A549 (cell line): ENCODE measurements around the gene TCFL5. TPM values are rescaled to one million over a fixed set of nuclear protein-coding genes. Genes with fewer than 3 reads are reported as not detected.

Experiments used
- ATAC-seq, 2 experiments: fragments of 200-7000 bp in 1 of 2; fragments of >200 bp in 1 of 2; cut with Nextera tagmentation in 1 of 2; cut with Tn5 transposase in 1 of 2; 3 replicates each; pipeline versions ENCODE4 v1.8.0 to v1.9.1; 2018 to 2020; ENCODE audit warnings: mild to moderate bottlenecking in 1 of 2, moderate library complexity in 1 of 2
- CTCF ChIA-PET: fragments of 300-600 bp; sonication (Branson Sonifier 250); formaldehyde crosslinking; extraction: SDS; loops from one replicate; lab custom pipeline; 2021; ENCODE audit warnings: antibody characterized with exemption, inconsistent platforms; lab: Yijun Ruan, JAX
- POLR2A ChIA-PET: fragments of 350-600 bp; formaldehyde crosslinking; extraction: SDS; loops from one replicate; lab custom pipeline; 2021; ENCODE audit warnings: antibody characterized with exemption, inconsistent platforms; lab: Yijun Ruan, JAX
- DNase-seq, 2 experiments: peaks; one replicate each; pipeline versions ENCODE4 v3.0.0 to v3.0.0-alpha.2; 2011 to 2016; ENCODE audit warnings: low read depth in 1 of 2, low spot score in 1 of 2
- FAIRE-seq: peaks from 2 replicates; lab custom pipeline; 2011; peaks lifted over from hg19 to GRCh38; lab: Jason Lieb, UNC
- H3K27ac ChIP-seq, 2 experiments: fragments of >200 bp; sonication (Bioruptor Twin); formaldehyde crosslinking; 3 replicates each; pipeline ENCODE4 v1.5.1; 2016 to 2017
- H3K4me1 ChIP-seq: fragments of >200 bp; sonication (Bioruptor Twin); formaldehyde crosslinking; 3 replicates; pipeline ENCODE4 v1.6.1; 2016
- H3K4me2 ChIP-seq: fragments of >200 bp; sonication (Bioruptor Twin); formaldehyde crosslinking; 3 replicates; pipeline ENCODE4 v1.6.1; 2016
- H3K4me3 ChIP-seq: fragments of >200 bp; sonication (Bioruptor Twin); formaldehyde crosslinking; 3 replicates; pipeline ENCODE4 v1.5.1; 2016
- H3K9me3 ChIP-seq: fragments of >200 bp; sonication (Bioruptor Twin); formaldehyde crosslinking; 3 replicates; pipeline ENCODE4 v1.6.1; 2016
- CHD2 ChIP-seq: fragments of 150-350 bp; IDR thresholded peaks from 2 replicates; pipeline ENCODE4 v1.6.1; 2014; ENCODE audit warnings: low read length; ENCODE audit not compliant: partially characterized antibody
- EHF ChIP-seq: fragments of 250-450 bp; sonication (Bioruptor Pico); IDR thresholded peaks from 2 replicates; pipeline ENCODE4 v1.5.0; 2020; ENCODE audit warnings: mild to moderate bottlenecking
- EHMT2 ChIP-seq: fragments of 200-600 bp; sonication (generic); IDR thresholded peaks from 2 replicates; pipeline ENCODE4 v1.6.1; 2016; ENCODE audit warnings: antibody characterized with exemption, low read depth, mild to moderate bottlenecking, moderate library complexity
- ESRRA ChIP-seq: fragments of 150-350 bp; IDR thresholded peaks from 2 replicates; pipeline ENCODE4 v1.6.1; 2014; ENCODE audit warnings: mild to moderate bottlenecking, low read length, borderline replicate concordance
- FOSB ChIP-seq: fragments of 250-450 bp; sonication (Bioruptor Pico); IDR thresholded peaks from 2 replicates; pipeline ENCODE4 v1.5.0; 2020; ENCODE audit warnings: mild to moderate bottlenecking, moderate library complexity
- FOSL2 ChIP-seq, 2 experiments: fragments of 450-650 bp in 1 of 2; fragments of >200 bp in 1 of 2; sonication (Bioruptor Twin) in 1 of 2; formaldehyde crosslinking; IDR thresholded peaks; 2 replicates each; pipeline versions ENCODE4 v1.5.0 to v1.6.1; 2016 to 2020; ENCODE audit warnings: mild to moderate bottlenecking in 1 of 2, moderate library complexity in 1 of 2
- GATA3 ChIP-seq: IDR thresholded peaks from 2 replicates; pipeline ENCODE4 v1.6.1; 2012; ENCODE audit warnings: borderline replicate concordance
- HDAC2 ChIP-seq: fragments of 200-600 bp; sonication (generic); IDR thresholded peaks from 2 replicates; pipeline ENCODE4 v1.6.1; 2016
- HMGXB4 ChIP-seq: fragments of 250-450 bp; sonication (Bioruptor Pico); IDR thresholded peaks from 2 replicates; pipeline ENCODE4 v1.5.0; 2021; ENCODE audit warnings: mild to moderate bottlenecking, moderate library complexity, borderline replicate concordance
- HOXB5 ChIP-seq: fragments of 250-450 bp; sonication (Bioruptor Pico); IDR thresholded peaks from 2 replicates; pipeline ENCODE4 v1.5.0; 2020; ENCODE audit warnings: mild to moderate bottlenecking, moderate library complexity
- JUNB ChIP-seq: fragments of >200 bp; sonication (Bioruptor Twin); formaldehyde crosslinking; IDR thresholded peaks from 2 replicates; pipeline ENCODE4 v1.6.1; 2016
- KDM1A ChIP-seq: fragments of 200-600 bp; sonication (generic); IDR thresholded peaks from 2 replicates; pipeline ENCODE4 v1.6.1; 2016; ENCODE audit warnings: low read depth, mild to moderate bottlenecking
- NR3C1 ChIP-seq: fragments of >200 bp; sonication (Bioruptor Twin); formaldehyde crosslinking; IDR thresholded peaks from 3 replicates; pipeline ENCODE4 v1.6.1; 2017
- PHF8 ChIP-seq: fragments of 200-600 bp; sonication (generic); IDR thresholded peaks from 2 replicates; pipeline ENCODE4 v1.6.1; 2016; ENCODE audit warnings: low read depth, mild to moderate bottlenecking, antibody characterized with exemption, moderate library complexity, borderline replicate concordance
- POLR2A ChIP-seq: IDR thresholded peaks from 2 replicates; pipeline ENCODE4 v1.6.1; 2012; ENCODE audit warnings: mild to moderate bottlenecking, low read length
- POLR2AphosphoS2 ChIP-seq: conservative IDR thresholded peaks from 2 replicates; pipeline ENCODE4 v1.6.1; 2012; ENCODE audit warnings: low read length, improper control_type of control experiment, inconsistent platforms
- SREBF2 ChIP-seq: fragments of 450-650 bp; IDR thresholded peaks from 2 replicates; pipeline ENCODE4 v1.6.1; 2014; ENCODE audit warnings: mild to moderate bottlenecking, moderate library complexity
- TP53 ChIP-seq: fragments of 250-450 bp; sonication (Bioruptor Pico); IDR thresholded peaks from 2 replicates; pipeline ENCODE4 v1.5.0; 2021; ENCODE audit warnings: mild to moderate bottlenecking, moderate library complexity
- WGBS: methylation state at CpG from one replicate; pipeline ENCODE4 v1.1.6; 2017; ENCODE audit errors: missing lambda C conversion rate; 5-methylcytosine and 5-hydroxymethylcytosine counted together
- polyA plus RNA-seq, 4 experiments: library from polyadenylated mRNA; depleted of rRNA in 3 of 4; stranded (reverse); fragments of >200 nt; fragmentation: RNase III in 1 of 4; extraction: RNeasy Plus Mini Kit Qiagen cat#74134 plus additional on column Dnase treatment in 1 of 4; gene quantifications; 2 replicates in 3 of 4; 3 replicates in 1 of 4; pipeline ENCODE4 v1.2.3, GENCODE V29; 2011 to 2017
- TF ChIP-seq, protein P1 (sequence below): fragments of >200 bp; sonication (Bioruptor Twin); formaldehyde crosslinking; IDR thresholded peaks from 2 replicates; pipeline ENCODE4 v1.6.1; 2016
- TF ChIP-seq, protein P2 (sequence below): IDR thresholded peaks from 2 replicates; pipeline ENCODE4 v1.6.1; 2012
- TF ChIP-seq, protein P3 (sequence below): fragments of 150-350 bp; IDR thresholded peaks from 2 replicates; pipeline ENCODE4 v1.6.1; 2014; ENCODE audit warnings: low read depth, mild to moderate bottlenecking, low read length

The TCFL5 gene
- polyA plus RNA-seq, 2 of the 4 experiments (the other 2 are of a cell fraction) = 5.6 to 7.1 TPM

DNA sequence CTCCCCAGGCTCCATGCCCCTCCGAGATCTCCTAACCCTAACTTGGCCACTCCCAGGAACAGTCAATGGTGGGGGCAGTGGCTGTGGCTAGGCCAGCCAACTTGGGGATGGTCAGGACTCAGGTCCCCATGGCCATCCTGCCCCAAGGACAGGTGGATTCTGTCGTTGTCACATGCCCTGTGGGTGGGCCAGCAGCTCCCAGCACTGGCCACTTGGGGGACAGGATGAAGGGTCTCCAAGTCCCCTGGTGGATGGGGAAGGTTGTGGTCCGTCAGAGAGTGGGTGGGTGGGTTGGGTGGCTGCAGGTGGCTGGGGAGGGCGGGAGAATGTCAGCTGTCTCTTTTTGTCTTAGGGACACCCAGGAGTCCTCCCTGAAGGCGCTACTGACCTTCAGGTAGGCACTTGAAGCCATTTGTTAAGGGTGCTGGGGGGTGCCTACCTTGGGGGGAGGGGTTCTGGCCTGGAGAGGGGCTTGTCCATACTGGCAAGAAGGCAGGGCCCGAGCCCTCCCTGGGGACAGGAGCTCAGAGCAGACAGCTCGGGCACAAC lies 39.3 kb downstream of the TCFL5 start:
- CTCF ChIA-PET = interaction anchor here (0.6 to 7.1 kb wide), 30 partner anchors 8 to 393 kb away, joined by 3 to 76 read pairs (median 4); partner anchors contain the start of genes TCFL5 and YTHDF1
- DNase-seq (no peak), FAIRE-seq (no peak), ATAC-seq (no peak)
- Histone ChIP-seq H3K4me3 (no peak overlapping the region), H3K9me3 (no peaks in the 10 kb centered on the region), H3K27ac (peak overlapping the region in 1 of 2 experiments; percentile 26; a peak in 3 of 6 replicates), H3K4me1 (peaks cover 50% of the 10 kb centered on the region), H3K4me2 (peak overlapping the region; percentile 18; the same call in 1 of the 3 replicates)
- POLR2A ChIA-PET = interaction anchor here (0.6 kb wide), 1 partner anchor 28 kb away, joined by 3 read pairs; no protein-coding TSS in a partner anchor
- no peak for TF ChIP-seq HDAC2
- no peak for TF ChIP-seq JUNB
- TF ChIP-seq, protein P1, sequence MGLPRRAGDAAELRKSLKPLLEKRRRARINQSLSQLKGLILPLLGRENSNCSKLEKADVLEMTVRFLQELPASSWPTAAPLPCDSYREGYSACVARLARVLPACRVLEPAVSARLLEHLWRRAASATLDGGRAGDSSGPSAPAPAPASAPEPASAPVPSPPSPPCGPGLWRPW = no peak
- no peak for TF ChIP-seq FOSB (CRISPR knock-in tag)
- no peak for TF ChIP-seq SREBF2
- TF ChIP-seq ESRRA = no peak
- TF ChIP-seq, protein P2, sequence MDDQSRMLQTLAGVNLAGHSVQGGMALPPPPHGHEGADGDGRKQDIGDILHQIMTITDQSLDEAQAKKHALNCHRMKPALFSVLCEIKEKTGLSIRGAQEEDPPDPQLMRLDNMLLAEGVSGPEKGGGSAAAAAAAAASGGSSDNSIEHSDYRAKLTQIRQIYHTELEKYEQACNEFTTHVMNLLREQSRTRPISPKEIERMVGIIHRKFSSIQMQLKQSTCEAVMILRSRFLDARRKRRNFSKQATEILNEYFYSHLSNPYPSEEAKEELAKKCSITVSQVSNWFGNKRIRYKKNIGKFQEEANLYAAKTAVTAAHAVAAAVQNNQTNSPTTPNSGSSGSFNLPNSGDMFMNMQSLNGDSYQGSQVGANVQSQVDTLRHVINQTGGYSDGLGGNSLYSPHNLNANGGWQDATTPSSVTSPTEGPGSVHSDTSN = no peak
- no peak for TF ChIP-seq HMGXB4 (CRISPR knock-in tag)
- no peak for TF ChIP-seq HOXB5
- TF ChIP-seq EHMT2 = no peak
- TF ChIP-seq, protein P3, sequence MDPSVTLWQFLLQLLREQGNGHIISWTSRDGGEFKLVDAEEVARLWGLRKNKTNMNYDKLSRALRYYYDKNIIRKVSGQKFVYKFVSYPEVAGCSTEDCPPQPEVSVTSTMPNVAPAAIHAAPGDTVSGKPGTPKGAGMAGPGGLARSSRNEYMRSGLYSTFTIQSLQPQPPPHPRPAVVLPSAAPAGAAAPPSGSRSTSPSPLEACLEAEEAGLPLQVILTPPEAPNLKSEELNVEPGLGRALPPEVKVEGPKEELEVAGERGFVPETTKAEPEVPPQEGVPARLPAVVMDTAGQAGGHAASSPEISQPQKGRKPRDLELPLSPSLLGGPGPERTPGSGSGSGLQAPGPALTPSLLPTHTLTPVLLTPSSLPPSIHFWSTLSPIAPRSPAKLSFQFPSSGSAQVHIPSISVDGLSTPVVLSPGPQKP = no peak
- no peak for TF ChIP-seq TP53 (CRISPR knock-in tag)
- TF ChIP-seq PHF8 = no peak
- TF ChIP-seq EHF (CRISPR knock-in tag) = no peak
- TF ChIP-seq POLR2AphosphoS2 = no peak
- no peak for TF ChIP-seq FOSL2 (IDR thresholded peaks at IDR 0.05)
- TF ChIP-seq FOSL2 (CRISPR knock-in tag; IDR thresholded peaks at IDR 0.05) = no peak
- TF ChIP-seq KDM1A = no peak
- no peak for TF ChIP-seq GATA3
- WGBS = 23% methylated on average over 4 of the region's 7 CpGs

DNA sequence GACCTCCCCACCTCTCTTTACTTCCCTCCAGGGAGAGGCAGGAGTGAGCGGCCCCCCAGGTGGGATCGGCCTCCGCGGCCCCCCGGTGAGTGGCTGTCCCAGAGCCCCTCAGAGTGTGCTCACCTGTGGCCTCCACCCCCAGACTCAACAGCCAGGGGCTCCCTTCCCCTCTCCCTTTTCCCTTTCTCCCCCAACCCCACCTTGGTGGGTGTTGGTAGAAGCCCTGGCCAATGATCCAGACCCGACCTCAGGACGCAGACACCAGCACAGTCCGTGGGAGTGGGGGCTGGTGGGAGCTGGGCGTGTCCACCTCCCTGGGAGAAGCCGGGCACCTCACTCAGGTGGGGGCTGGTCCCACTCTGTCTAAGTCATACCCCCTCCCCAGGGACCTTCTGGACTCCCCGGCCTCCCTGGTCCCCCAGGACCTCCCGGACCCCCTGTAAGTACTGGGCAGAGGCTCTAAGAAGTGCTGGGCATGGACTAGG lies 39.9 kb downstream of the TCFL5 start:
- Histone ChIP-seq H3K4me2 (no peak overlapping the region), H3K27ac (no peak overlapping the region)
- CTCF ChIA-PET = interaction anchor here (0.9 to 7.1 kb wide), 11 partner anchors 13 to 190 kb away, joined by 3 to 76 read pairs (median 4); partner anchors contain the start of gene TCFL5
- DNase-seq = no peak
- 88% methylated on average over 9 of the region's 12 CpGs for WGBS
- TF ChIP-seq NR3C1 (no peak), SREBF2 (no peak), POLR2A (no peak), ESRRA (no peak), CHD2 (no peak), GATA3 (no peak)
- TF ChIP-seq, all 56 proteins: peak for 0
- POLR2A ChIA-PET = no interaction called here
- no peak for ATAC-seq
- peaks cover 50% of the 10 kb centered on the region for H3K4me1 ChIP-seq
- no peak for FAIRE-seq
- H3K9me3 ChIP-seq = no peaks in the 10 kb centered on the region
- no peak overlapping the region for H3K4me3 ChIP-seq
